HG02852 (cell line): ENCODE measurements around the gene CKS1B.

Experiments used
- ATAC-seq: cut with Tn5 transposase; IDR thresholded peaks from one replicate; pipeline ENCODE4 v1.9.1; 2021; ENCODE audit warnings: mild to moderate bottlenecking, moderate library complexity; ENCODE audit not compliant: unreplicated experiment

CKS1B gene

GRCh38 chr1:154974102-154974807 is at the start of gene CKS1B:
TSS of gene CKS1B (plus strand) at chr1:154974681. CDS start at chr1:154974746, 65 bp downstream.
- ATAC-seq, result peak; percentile 75

GRCh38 chr1:154925335-154926170 is 48.9 kb upstream of the CKS1B start:
- ATAC-seq, result no peak

GRCh38 chr1:154926201-154926600 is 48.3 kb upstream of the CKS1B start:
- no peak for ATAC-seq

- no peak for ATAC-seq
These were observed 42.5 kb upstream of the CKS1B start for GRCh38 chr1:154931940-154932487.

GRCh38 chr1:154934358-154934948 is 40.0 kb upstream of the CKS1B start:
- ATAC-seq, result no peak

- ATAC-seq, result no peak
These were observed 38.5 kb upstream of the CKS1B start for GRCh38 chr1:154935749-154936554.

GRCh38 chr1:154936555-154937084 is 37.9 kb upstream of the CKS1B start, which contains the start of gene PMVK:
TSS of gene PMVK (minus strand) at chr1:154936719. CDS start at chr1:154936685, 34 bp downstream.
- peak; percentile 75 for ATAC-seq

- peak; percentile 49 for ATAC-seq
These were observed 37.1 kb upstream of the CKS1B start for GRCh38 chr1:154937085-154937987.

- no peak for ATAC-seq
These were observed 36.5 kb upstream of the CKS1B start for GRCh38 chr1:154937988-154938386.

- ATAC-seq, result no peak
These were observed 35.7 kb upstream of the CKS1B start for GRCh38 chr1:154938604-154939399.

GRCh38 chr1:154940213-154940560 is 34.3 kb upstream of the CKS1B start:
- no peak for ATAC-seq

GRCh38 chr1:154940651-154941194 is 33.8 kb upstream of the CKS1B start:
- no peak for ATAC-seq

- no peak for ATAC-seq
These were observed 33.0 kb upstream of the CKS1B start for GRCh38 chr1:154941333-154942013.

- ATAC-seq, result no peak
These were observed 30.7 kb upstream of the CKS1B start for GRCh38 chr1:154943649-154944400.

- no peak for ATAC-seq
These were observed 29.9 kb upstream of the CKS1B start for GRCh38 chr1:154944401-154945159.
